Endodermal cell (in vitro differentiated cells): ENCODE measurements around the gene ELAC1. TPM values are rescaled to one million over a fixed set of nuclear protein-coding genes. Genes with fewer than 3 reads are reported as not detected.

Source experiments
- DNase-seq: peaks from one replicate; pipeline ENCODE4 v3.0.0-alpha.2; 2017
- H3K27ac ChIP-seq: 2 replicates; pipeline ENCODE4 v1.5.1; 2013; ENCODE audit warnings: mild to moderate bottlenecking, low read depth, low read length, moderate library complexity
- H3K27me3 ChIP-seq: 2 replicates; pipeline ENCODE4 v1.6.1; 2013; ENCODE audit warnings: mild to moderate bottlenecking, low read length, moderate library complexity; ENCODE audit not compliant: insufficient read depth, control insufficient read depth, poor library complexity, severe bottlenecking
- H3K36me3 ChIP-seq: 2 replicates; pipeline ENCODE4 v1.7.0; 2013; ENCODE audit warnings: mild to moderate bottlenecking, low read length, moderate library complexity; ENCODE audit not compliant: control insufficient read depth, insufficient read depth
- H3K4me1 ChIP-seq: one replicate; pipeline ENCODE4 v1.7.0; 2013; ENCODE audit warnings: low read length; ENCODE audit not compliant: control insufficient read depth, insufficient read depth
- H3K4me3 ChIP-seq: 2 replicates; pipeline ENCODE4 v1.5.1; 2013; ENCODE audit warnings: mild to moderate bottlenecking, low read length, moderate library complexity
- H3K9ac ChIP-seq: 2 replicates; pipeline ENCODE4 v1.6.1; 2013; ENCODE audit warnings: mild to moderate bottlenecking, low read length, moderate library complexity; ENCODE audit not compliant: poor library complexity, severe bottlenecking; ENCODE audit errors: extremely low read depth
- H3K9me3 ChIP-seq: 2 replicates; pipeline ENCODE4 v1.6.1; 2013; ENCODE audit warnings: mild to moderate bottlenecking, low read length, moderate library complexity; ENCODE audit not compliant: control insufficient read depth
- H3K27ac Mint-ChIP-seq: 2 replicates; pipeline ENCODE4 v1.8.0; 2020; ENCODE audit warnings: mixed read lengths
- H3K27me3 Mint-ChIP-seq: 2 replicates; pipeline ENCODE4 v1.8.0; 2021; ENCODE audit warnings: mild to moderate bottlenecking, mixed read lengths; ENCODE audit not compliant: insufficient read depth
- H3K36me3 Mint-ChIP-seq: 2 replicates; pipeline ENCODE4 v1.8.0; 2020; ENCODE audit warnings: low read depth, mixed read lengths
- H3K4me1 Mint-ChIP-seq: 2 replicates; pipeline ENCODE4 v1.8.0; 2020; ENCODE audit warnings: mixed read lengths
- H3K4me3 Mint-ChIP-seq: 2 replicates; pipeline ENCODE4 v1.8.0; 2020; ENCODE audit warnings: mild to moderate bottlenecking, moderate library complexity, mixed read lengths
- H3K9me3 Mint-ChIP-seq: 2 replicates; pipeline ENCODE4 v1.8.0; 2020; ENCODE audit warnings: mild to moderate bottlenecking, mixed read lengths
- WGBS, 2 experiments: methylation state at CpG; one replicate each; pipeline versions ENCODE4 v1.1.5 to v1.1.7; 2013; ENCODE audit warnings: missing lambda C conversion rate in 2 of 2, mixed read lengths in 1 of 2; ENCODE audit not compliant: insufficient coverage in 1 of 2, insufficient read length in 1 of 2; 5-methylcytosine and 5-hydroxymethylcytosine counted together
- total RNA-seq, 2 donors: library from RNA; stranded (reverse); fragmentation: NEBNext Ultra II Directional in 1 of 2; extraction: Animal tissue kit (Norgen Biotek cat#: 25700) in 1 of 2; gene quantifications; 2 replicates in 1 of 2; 3 replicates in 1 of 2; pipeline ENCODE4 v1.2.1, GENCODE V29; 2021
- TF ChIP-seq, protein P1 (sequence below): fragments of 200-600 bp; sonication (generic); conservative IDR thresholded peaks from 2 replicates; pipeline ENCODE4 v1.5.0; 2021; ENCODE audit warnings: antibody characterized with exemption, mild to moderate bottlenecking

The ELAC1 gene
- total RNA-seq, 2 donors from 2014 or later = 5.1 to 7.4 TPM

GRCh38 chr18:50973367-50974126 is 5.7 kb downstream of the ELAC1 start:
- peaks cover 19% of the 10 kb centered on the region for H3K4me1 Mint-ChIP-seq

GRCh38 chr18:50977037-50977760 is 9.4 kb downstream of the ELAC1 start:
- H3K27me3 Mint-ChIP-seq = no peaks in the 10 kb centered on the region
- no peak for DNase-seq
- H3K4me1 Mint-ChIP-seq = no peaks in the 10 kb centered on the region
- no peak overlapping the region for H3K4me3 ChIP-seq
- H3K27me3 ChIP-seq = no peaks in the 10 kb centered on the region
- peaks cover 39% of the 10 kb centered on the region for H3K9me3 ChIP-seq
- whole genome bisulfite sequencing, 2 experiments = 67 to 83% methylated on average over 2 to 5 of the region's 5 CpGs
- peaks cover 58% of the 10 kb centered on the region for H3K36me3 Mint-ChIP-seq
- H3K9ac ChIP-seq = no peak overlapping the region
- TF ChIP-seq, protein P1, sequence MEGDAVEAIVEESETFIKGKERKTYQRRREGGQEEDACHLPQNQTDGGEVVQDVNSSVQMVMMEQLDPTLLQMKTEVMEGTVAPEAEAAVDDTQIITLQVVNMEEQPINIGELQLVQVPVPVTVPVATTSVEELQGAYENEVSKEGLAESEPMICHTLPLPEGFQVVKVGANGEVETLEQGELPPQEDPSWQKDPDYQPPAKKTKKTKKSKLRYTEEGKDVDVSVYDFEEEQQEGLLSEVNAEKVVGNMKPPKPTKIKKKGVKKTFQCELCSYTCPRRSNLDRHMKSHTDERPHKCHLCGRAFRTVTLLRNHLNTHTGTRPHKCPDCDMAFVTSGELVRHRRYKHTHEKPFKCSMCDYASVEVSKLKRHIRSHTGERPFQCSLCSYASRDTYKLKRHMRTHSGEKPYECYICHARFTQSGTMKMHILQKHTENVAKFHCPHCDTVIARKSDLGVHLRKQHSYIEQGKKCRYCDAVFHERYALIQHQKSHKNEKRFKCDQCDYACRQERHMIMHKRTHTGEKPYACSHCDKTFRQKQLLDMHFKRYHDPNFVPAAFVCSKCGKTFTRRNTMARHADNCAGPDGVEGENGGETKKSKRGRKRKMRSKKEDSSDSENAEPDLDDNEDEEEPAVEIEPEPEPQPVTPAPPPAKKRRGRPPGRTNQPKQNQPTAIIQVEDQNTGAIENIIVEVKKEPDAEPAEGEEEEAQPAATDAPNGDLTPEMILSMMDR = no peak
- H3K27ac Mint-ChIP-seq = no peak overlapping the region
- no peaks in the 10 kb centered on the region for H3K4me1 ChIP-seq
- no peak overlapping the region for H3K27ac ChIP-seq
- H3K4me3 Mint-ChIP-seq = no peak overlapping the region
- peaks cover 38% of the 10 kb centered on the region for H3K9me3 Mint-ChIP-seq
- H3K36me3 ChIP-seq = peaks cover 30% of the 10 kb centered on the region

More at GRCh38 chr18:50973367-50974126, 5.7 kb downstream of the ELAC1 start:
- Mint-ChIP-seq H3K36me3 (peaks cover 40% of the 10 kb centered on the region), H3K27me3 (no peaks in the 10 kb centered on the region), H3K4me3 (no peak overlapping the region), H3K27ac (no peak overlapping the region), H3K9me3 (peaks cover 31% of the 10 kb centered on the region)
- TF ChIP-seq, protein P1 = no peak
- Histone ChIP-seq H3K4me1 (peaks cover 5% of the 10 kb centered on the region), H3K27ac (no peak overlapping the region), H3K9me3 (peaks cover 36% of the 10 kb centered on the region), H3K27me3 (no peaks in the 10 kb centered on the region), H3K4me3 (no peak overlapping the region), H3K9ac (no peak overlapping the region), H3K36me3 (peaks cover 30% of the 10 kb centered on the region)
- 88 to 91% methylated on average over 2 to 4 of the region's 4 CpGs for WGBS, 2 experiments
- no peak for DNase-seq

GRCh38 chr18:50981381-50981780 is 13.5 kb downstream of the ELAC1 start:
- 95% methylated on average over 1 of the region's 1 CpG; no CpG with 5 or more reads in 1 of the 2 experiments for WGBS, 2 experiments
- Histone ChIP-seq H3K9me3 (peaks cover 24% of the 10 kb centered on the region), H3K4me1 (no peaks in the 10 kb centered on the region), H3K9ac (no peak overlapping the region), H3K4me3 (no peak overlapping the region), H3K27me3 (no peaks in the 10 kb centered on the region), H3K27ac (no peak overlapping the region), H3K36me3 (peaks cover 10% of the 10 kb centered on the region)
- Mint-ChIP-seq H3K27me3 (no peaks in the 10 kb centered on the region), H3K27ac (no peak overlapping the region), H3K4me1 (no peaks in the 10 kb centered on the region), H3K9me3 (peaks cover 29% of the 10 kb centered on the region), H3K36me3 (peaks cover 56% of the 10 kb centered on the region), H3K4me3 (no peak overlapping the region)
- TF ChIP-seq, protein P1 = no peak
- DNase-seq = no peak
